GM12801 (cell line): ENCODE measurements around the gene GDPD4.

Experiments
- TF ChIP-seq, protein P1 (sequence below): IDR thresholded peaks from one replicate; pipeline ENCODE4 v1.5.1; 2011; ENCODE audit warnings: control low read depth; ENCODE audit not compliant: insufficient read length; ENCODE audit errors: extremely low read depth

Gene GDPD4

GRCh38 chr11:77214557-77214956, 86.9 kb downstream of the GDPD4 start:
- TF ChIP-seq, protein P1, sequence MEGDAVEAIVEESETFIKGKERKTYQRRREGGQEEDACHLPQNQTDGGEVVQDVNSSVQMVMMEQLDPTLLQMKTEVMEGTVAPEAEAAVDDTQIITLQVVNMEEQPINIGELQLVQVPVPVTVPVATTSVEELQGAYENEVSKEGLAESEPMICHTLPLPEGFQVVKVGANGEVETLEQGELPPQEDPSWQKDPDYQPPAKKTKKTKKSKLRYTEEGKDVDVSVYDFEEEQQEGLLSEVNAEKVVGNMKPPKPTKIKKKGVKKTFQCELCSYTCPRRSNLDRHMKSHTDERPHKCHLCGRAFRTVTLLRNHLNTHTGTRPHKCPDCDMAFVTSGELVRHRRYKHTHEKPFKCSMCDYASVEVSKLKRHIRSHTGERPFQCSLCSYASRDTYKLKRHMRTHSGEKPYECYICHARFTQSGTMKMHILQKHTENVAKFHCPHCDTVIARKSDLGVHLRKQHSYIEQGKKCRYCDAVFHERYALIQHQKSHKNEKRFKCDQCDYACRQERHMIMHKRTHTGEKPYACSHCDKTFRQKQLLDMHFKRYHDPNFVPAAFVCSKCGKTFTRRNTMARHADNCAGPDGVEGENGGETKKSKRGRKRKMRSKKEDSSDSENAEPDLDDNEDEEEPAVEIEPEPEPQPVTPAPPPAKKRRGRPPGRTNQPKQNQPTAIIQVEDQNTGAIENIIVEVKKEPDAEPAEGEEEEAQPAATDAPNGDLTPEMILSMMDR, result no peak

- TF ChIP-seq, protein P1, result no peak
Measured at GRCh38 chr11:77213589-77214428, 87.7 kb downstream of the GDPD4 start.

GRCh38 chr11:77213029-77213579, 88.4 kb downstream of the GDPD4 start:
- TF ChIP-seq, protein P1, result no peak

DNA sequence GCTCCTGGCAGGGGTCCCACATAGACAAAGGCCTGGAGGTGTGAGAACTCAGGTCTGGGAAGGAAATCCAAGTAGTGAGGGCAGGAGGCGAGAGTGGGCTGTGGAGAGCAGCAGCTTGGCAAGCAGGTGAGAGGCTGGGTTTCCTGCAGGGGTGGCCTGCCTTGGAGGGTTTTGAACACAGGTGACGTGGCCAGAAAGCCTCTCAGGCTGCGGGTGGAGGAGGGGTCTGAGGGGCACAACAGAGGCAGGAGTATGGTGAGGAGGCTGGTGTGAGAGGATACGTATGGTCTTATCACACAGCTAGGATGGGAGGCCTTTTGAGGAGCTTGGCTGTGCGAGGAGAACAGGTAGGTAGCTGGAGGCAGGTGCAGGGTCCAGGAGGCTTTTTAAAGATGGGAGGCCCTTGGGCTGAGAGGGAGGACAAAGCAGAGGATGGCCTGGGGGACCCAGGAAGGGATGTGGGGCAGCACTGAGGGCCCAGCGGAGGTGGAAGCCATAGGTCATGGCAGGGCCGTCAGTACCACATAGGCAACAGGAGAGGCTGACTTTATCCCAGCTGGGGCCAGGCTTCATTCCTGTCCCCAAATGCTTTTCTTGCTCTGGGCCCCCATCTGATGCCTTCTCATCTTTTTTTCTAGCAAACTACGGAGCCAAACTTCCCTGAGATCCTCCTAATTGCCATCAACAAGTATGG, 89.0 kb downstream of the GDPD4 start:
- TF ChIP-seq, protein P1, result no peak

DNA sequence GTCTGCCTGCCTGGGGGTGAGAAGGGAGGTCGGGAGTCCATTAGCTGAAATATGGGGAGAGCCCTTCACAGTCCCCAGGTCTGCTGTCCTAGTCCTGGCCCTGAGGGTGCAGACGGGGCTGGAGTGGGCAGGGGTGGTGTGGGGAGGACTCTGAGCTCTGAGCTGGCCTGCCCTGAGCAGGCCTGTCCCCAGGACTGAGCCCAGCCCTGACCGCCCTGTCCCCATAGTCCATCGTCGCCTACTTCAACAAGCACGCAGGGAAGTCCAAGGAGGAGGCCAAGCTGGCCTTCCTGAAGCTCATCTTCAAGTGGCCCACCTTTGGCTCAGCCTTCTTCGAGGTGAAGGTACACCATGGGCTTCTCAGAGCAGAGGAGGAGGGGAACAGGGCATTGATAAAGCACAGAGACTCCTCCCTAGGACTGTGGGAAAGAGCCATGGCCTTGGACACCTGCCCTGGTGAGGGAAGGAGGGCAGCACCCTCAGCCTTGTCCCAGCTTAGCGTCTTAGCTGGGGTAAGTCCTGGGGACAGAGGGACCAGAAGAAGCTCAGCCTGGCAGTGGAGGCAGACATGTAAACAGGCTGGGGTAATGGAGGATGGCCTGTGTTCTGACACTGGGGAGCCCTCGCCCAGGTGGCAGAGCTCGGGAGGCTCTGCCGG, 89.8 kb downstream of the GDPD4 start:
- TF ChIP-seq, protein P1, result no peak

GRCh38 chr11:77211040-77211451, 90.4 kb downstream of the GDPD4 start:
- TF ChIP-seq, protein P1, result no peak

GRCh38 chr11:77209663-77210062, 91.8 kb downstream of the GDPD4 start:
- TF ChIP-seq, protein P1, result no peak
